Chondrocyte (in vitro differentiated cells): Measurements from ENCODE around the gene EYA2. TPM values are rescaled to one million over a fixed set of nuclear protein-coding genes. Genes with fewer than 3 reads are reported as not detected.
A peak's percentile ranks its signal among the peaks of the same experiment; 100 is the strongest.

Experiments used
- DNase-seq: peaks from one replicate; pipeline ENCODE4 v3.0.0; 2021; ENCODE audit warnings: mixed read lengths, low spot score
- H3K27ac Mint-ChIP-seq: one replicate; pipeline ENCODE4 v1.8.0; 2021; ENCODE audit warnings: mild to moderate bottlenecking, moderate library complexity, mixed read lengths; ENCODE audit not compliant: unreplicated experiment
- H3K27me3 Mint-ChIP-seq: 2 replicates; pipeline ENCODE4 v1.8.0; 2021; ENCODE audit warnings: low read depth, mixed read lengths
- H3K36me3 Mint-ChIP-seq: 2 replicates; pipeline ENCODE4 v1.8.0; 2021; ENCODE audit warnings: low read depth, mixed read lengths
- H3K4me1 Mint-ChIP-seq: 2 replicates; pipeline ENCODE4 v1.8.0; 2021; ENCODE audit warnings: low read depth, mild to moderate bottlenecking, mixed read lengths
- H3K4me3 Mint-ChIP-seq: one replicate; pipeline ENCODE4 v1.8.0; 2021; ENCODE audit warnings: mild to moderate bottlenecking, moderate library complexity, mixed read lengths; ENCODE audit not compliant: unreplicated experiment
- H3K9me3 Mint-ChIP-seq: 2 replicates; pipeline ENCODE4 v1.8.0; 2021; ENCODE audit warnings: low read depth, mixed read lengths
- total RNA-seq: library from RNA; stranded (reverse); gene quantifications from 3 replicates; pipeline ENCODE4 v1.2.1, GENCODE V29; 2021
- TF ChIP-seq, protein P1 (sequence below): fragments of 200-600 bp; sonication (generic); IDR thresholded peaks from 2 replicates; pipeline ENCODE4 v1.5.0; 2021; ENCODE audit warnings: antibody characterized with exemption, mild to moderate bottlenecking, moderate library complexity

Gene EYA2
- total RNA-seq, 1 donor from 2014 or later: 0.32 TPM

DNA sequence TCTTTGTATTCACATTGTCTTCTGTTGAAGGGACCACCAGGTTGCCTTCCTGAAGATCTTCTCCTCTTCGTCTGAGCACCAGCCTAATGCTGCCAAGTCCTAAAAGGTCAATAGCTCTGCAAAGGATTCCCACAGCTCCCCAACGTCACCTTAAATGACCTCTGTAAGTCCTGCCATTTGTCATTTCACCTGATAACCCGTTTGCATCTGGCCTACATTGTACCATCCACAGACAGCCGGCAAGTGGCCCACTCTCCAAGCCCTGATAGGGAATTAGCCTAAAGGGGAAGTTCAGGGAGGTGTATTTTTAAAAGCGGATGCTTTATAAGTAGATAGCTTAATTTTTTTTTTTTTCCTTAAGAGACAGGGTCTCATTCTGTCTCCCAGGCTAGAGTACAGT, 334.0 kb downstream of the EYA2 start:
- no peak overlapping the region for H3K27ac Mint-ChIP-seq
- H3K9me3 Mint-ChIP-seq: no peaks in the 10 kb centered on the region
- peaks cover 33% of the 10 kb centered on the region for H3K4me1 Mint-ChIP-seq
- no peak overlapping the region for H3K4me3 Mint-ChIP-seq
- TF ChIP-seq, protein P1, sequence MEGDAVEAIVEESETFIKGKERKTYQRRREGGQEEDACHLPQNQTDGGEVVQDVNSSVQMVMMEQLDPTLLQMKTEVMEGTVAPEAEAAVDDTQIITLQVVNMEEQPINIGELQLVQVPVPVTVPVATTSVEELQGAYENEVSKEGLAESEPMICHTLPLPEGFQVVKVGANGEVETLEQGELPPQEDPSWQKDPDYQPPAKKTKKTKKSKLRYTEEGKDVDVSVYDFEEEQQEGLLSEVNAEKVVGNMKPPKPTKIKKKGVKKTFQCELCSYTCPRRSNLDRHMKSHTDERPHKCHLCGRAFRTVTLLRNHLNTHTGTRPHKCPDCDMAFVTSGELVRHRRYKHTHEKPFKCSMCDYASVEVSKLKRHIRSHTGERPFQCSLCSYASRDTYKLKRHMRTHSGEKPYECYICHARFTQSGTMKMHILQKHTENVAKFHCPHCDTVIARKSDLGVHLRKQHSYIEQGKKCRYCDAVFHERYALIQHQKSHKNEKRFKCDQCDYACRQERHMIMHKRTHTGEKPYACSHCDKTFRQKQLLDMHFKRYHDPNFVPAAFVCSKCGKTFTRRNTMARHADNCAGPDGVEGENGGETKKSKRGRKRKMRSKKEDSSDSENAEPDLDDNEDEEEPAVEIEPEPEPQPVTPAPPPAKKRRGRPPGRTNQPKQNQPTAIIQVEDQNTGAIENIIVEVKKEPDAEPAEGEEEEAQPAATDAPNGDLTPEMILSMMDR: no peak
- H3K27me3 Mint-ChIP-seq: no peaks in the 10 kb centered on the region
- no peak for DNase-seq
- H3K36me3 Mint-ChIP-seq: peaks cover 16% of the 10 kb centered on the region

DNA sequence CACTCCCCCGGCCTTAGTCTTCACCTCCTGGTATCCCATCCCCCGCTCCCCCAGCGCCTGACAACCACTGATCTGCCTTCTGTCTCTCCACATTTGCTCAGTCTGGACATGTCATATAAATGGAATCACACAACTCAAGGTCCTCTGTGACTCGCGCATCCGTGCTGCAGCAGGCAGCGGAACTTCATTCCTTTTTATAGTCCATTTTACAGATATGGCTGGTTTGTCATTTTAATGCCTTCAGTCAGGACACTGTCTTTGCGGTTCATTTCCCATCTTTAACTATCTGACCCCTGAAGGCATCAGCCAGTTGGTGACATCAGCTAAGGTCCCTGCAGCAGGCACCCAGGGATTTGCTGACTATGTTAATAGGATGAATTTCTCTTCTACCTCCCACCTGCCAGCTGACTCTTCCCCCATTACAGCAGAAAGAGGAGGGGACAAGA, 336.2 kb downstream of the EYA2 start:
- TF ChIP-seq, protein P1: no peak
- H3K4me1 Mint-ChIP-seq: peaks cover 27% of the 10 kb centered on the region
- no peaks in the 10 kb centered on the region for H3K27me3 Mint-ChIP-seq
- H3K27ac Mint-ChIP-seq: peak overlapping the region; percentile 85
- peaks cover 13% of the 10 kb centered on the region for H3K36me3 Mint-ChIP-seq
- no peak for DNase-seq
- no peaks in the 10 kb centered on the region for H3K9me3 Mint-ChIP-seq
- no peak overlapping the region for H3K4me3 Mint-ChIP-seq

DNA sequence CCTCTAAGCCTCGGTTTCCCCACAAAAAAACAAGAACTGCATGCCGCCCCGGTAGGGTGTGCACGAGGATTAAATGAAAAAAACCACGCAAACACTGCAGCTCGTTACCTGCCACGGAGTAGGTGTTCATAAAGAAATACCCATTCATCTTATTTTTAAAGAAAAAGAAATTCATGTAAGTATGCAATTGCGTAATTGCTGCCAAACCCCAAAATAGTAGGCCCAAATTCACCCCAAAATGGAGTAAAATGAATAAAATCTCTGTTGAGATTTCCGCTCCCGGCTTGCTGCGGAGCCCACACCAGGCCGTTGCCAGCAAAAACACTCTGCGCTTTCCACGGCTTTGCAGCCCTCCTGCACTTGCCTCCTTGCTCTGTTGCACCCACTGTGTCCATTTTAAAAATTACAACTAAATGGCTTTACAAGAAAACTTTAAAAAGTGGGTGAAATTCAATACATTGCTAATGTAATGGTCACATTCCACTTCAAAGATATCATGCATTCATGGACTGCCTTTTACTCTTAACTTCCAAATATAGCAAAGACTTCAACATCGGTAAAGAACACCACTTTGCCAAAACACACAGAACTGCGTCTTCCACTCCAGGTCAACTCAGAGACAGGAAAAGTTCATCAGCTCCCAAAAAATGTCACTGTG, 336.9 kb downstream of the EYA2 start:
- H3K27ac Mint-ChIP-seq: peak overlapping the region; percentile 85
- no peak for DNase-seq
- TF ChIP-seq, protein P1: peak; percentile 72
- H3K4me1 Mint-ChIP-seq: peaks cover 27% of the 10 kb centered on the region
- H3K4me3 Mint-ChIP-seq: no peak overlapping the region
- H3K36me3 Mint-ChIP-seq: peaks cover 14% of the 10 kb centered on the region
- H3K27me3 Mint-ChIP-seq: no peaks in the 10 kb centered on the region
- H3K9me3 Mint-ChIP-seq: no peaks in the 10 kb centered on the region

DNA sequence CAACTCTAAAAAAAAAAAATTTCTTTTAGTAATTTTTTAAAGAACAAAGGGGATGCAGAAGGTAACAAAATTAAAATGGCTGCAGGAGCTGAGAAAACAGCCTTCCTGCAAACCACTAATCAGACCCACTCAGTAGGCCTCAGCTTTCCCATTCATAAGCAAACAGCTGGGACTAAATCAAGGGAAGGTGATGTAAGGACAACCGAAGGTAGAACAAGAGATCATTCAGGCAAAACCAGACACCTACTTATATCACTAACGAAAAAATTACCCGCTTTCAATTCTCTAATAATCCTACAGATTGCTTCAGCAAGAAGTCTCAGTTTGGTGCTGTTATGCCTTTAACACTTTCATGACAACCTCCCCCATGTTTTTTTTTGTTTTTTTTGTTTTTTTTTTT, 337.9 kb downstream of the EYA2 start:
- no peak for DNase-seq
- H3K36me3 Mint-ChIP-seq: peaks cover 16% of the 10 kb centered on the region
- no peaks in the 10 kb centered on the region for H3K27me3 Mint-ChIP-seq
- no peaks in the 10 kb centered on the region for H3K9me3 Mint-ChIP-seq
- H3K4me1 Mint-ChIP-seq: peaks cover 27% of the 10 kb centered on the region
- TF ChIP-seq, protein P1: no peak
- H3K4me3 Mint-ChIP-seq: no peak overlapping the region
- peak overlapping the region; percentile 69 for H3K27ac Mint-ChIP-seq

DNA sequence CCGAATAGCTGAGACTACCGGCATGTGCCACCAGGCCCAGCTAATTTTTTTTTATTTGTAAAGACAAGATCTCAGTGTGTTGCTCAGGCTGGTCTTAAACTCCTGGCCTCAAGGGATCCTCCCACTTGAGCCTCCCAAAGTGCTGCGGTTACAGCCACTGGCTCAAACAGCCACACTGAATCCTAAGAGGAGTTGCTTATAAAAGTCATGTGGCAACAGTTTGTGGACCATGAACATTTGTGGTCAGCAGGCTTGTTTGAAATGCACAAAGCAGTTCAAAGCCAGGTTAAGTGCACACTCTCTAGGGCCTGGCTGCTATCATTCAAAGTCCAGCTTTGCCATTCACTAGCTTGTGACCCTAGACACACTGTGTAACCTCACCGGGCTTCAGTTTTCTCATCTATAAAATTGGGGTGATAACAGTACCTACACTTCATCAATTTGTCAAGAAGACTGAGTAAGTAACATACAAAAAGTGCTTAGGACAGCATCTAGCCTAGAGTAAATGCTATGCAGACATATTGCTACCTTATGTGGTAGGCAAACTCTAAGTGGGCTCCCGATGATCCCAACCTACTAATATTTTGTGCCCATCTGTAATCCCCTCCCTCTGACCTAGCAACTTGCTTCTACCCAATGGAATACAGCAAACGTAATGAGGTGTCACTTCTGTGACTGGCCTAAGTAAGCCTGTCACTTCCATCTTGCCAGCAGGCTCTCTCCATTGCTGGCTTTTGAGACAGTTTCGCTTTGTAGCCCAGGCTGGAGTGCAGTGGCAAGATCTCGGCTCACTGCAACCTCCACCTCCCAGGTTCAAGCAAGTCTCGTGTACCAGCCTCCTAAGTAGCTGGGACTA, 338.9 kb downstream of the EYA2 start:
- Mint-ChIP-seq H3K27ac (peak overlapping the region; percentile 77), H3K36me3 (peaks cover 18% of the 10 kb centered on the region), H3K4me1 (peaks cover 27% of the 10 kb centered on the region), H3K27me3 (no peaks in the 10 kb centered on the region), H3K4me3 (no peak overlapping the region), H3K9me3 (no peaks in the 10 kb centered on the region)
- TF ChIP-seq, protein P1: no peak
- no peak for DNase-seq
